Measurements from ENCODE around the gene PPIAL4G.
A peak's percentile ranks its signal among the peaks of the same experiment; 100 is the strongest.
"Not testable (repeated sequence)": the region's sequence is repeated elsewhere in the genome, so short reads cannot be mapped to it uniquely, and the experiment has no call there.

The PPIAL4G gene

GRCh38 chr1:148458398-148458797 is 24.7 kb downstream of the PPIAL4G start:
- not testable (repeated sequence) for H3K36me3 Mint-ChIP-seq (ENCODE audit: low read depth)
- peak; percentile 31 for DNase-seq
- H3K4me3 Mint-ChIP-seq: peak overlapping the region; percentile 85

GRCh38 chr1:148452845-148453244 is 30.3 kb downstream of the PPIAL4G start:
- not testable (repeated sequence) for H3K4me3 Mint-ChIP-seq; ATAC-seq; H3K9me3 Mint-ChIP-seq; H3K36me3 Mint-ChIP-seq (ENCODE audit: low read depth); H3K27me3 Mint-ChIP-seq; DNase-seq
- Mint-ChIP-seq H3K4me1 (peaks cover 18% of the 10 kb centered on the region), H3K27ac (peak overlapping the region; percentile 27)

More at GRCh38 chr1:148458398-148458797, 24.7 kb downstream of the PPIAL4G start:
- not testable (repeated sequence) for H3K27me3 Mint-ChIP-seq, ATAC-seq, H3K9me3 Mint-ChIP-seq, H3K4me1 Mint-ChIP-seq
- peak overlapping the region; percentile 91 for H3K27ac Mint-ChIP-seq

GRCh38 chr1:148439654-148440325 is 43.3 kb downstream of the PPIAL4G start:
- H3K4me1 Mint-ChIP-seq: peaks cover 50% of the 10 kb centered on the region
- H3K27me3 Mint-ChIP-seq, DNase-seq, H3K4me3 Mint-ChIP-seq, H3K9me3 Mint-ChIP-seq, ATAC-seq: not testable (repeated sequence)
- peak overlapping the region; percentile 67 for H3K27ac Mint-ChIP-seq
- H3K36me3 Mint-ChIP-seq (ENCODE audit: low read depth): peaks cover 20% of the 10 kb centered on the region

- Mint-ChIP-seq H3K9me3 (no peaks in the 10 kb centered on the region), H3K4me3 (no peak overlapping the region), H3K4me1 (peaks cover 74% of the 10 kb centered on the region), H3K27me3 (no peaks in the 10 kb centered on the region), H3K36me3 (ENCODE audit: low read depth) (peaks cover 49% of the 10 kb centered on the region), H3K27ac (peak overlapping the region; percentile 68)
- DNase-seq: no peak
- ATAC-seq: no peak
Observed at GRCh38 chr1:148435406-148435805, 47.7 kb downstream of the PPIAL4G start.

- H3K4me1 Mint-ChIP-seq: peaks cover 75% of the 10 kb centered on the region
- peaks cover 52% of the 10 kb centered on the region for H3K36me3 Mint-ChIP-seq (ENCODE audit: low read depth)
- no peaks in the 10 kb centered on the region for H3K27me3 Mint-ChIP-seq
- DNase-seq (no peak), ATAC-seq (no peak)
- no peak overlapping the region for H3K4me3 Mint-ChIP-seq
- peak overlapping the region; percentile 68 for H3K27ac Mint-ChIP-seq
- H3K9me3 Mint-ChIP-seq: no peaks in the 10 kb centered on the region
Observed at GRCh38 chr1:148434832-148435231, 48.3 kb downstream of the PPIAL4G start.

- Mint-ChIP-seq H3K36me3 (ENCODE audit: low read depth) (peaks cover 62% of the 10 kb centered on the region), H3K4me1 (peaks cover 76% of the 10 kb centered on the region)
- not testable (repeated sequence) for H3K9me3 Mint-ChIP-seq, H3K4me3 Mint-ChIP-seq, DNase-seq, ATAC-seq, H3K27me3 Mint-ChIP-seq, H3K27ac Mint-ChIP-seq
Observed at GRCh38 chr1:148432916-148433317, 50.2 kb downstream of the PPIAL4G start.

Data from activated naive CD8-positive, alpha-beta T cell treated with anti-CD3 and anti-CD28 coated beads, Interleukin-2, amount 50 U/mL, for 24 hours (primary cell).